HFFc6 (cell line): ENCODE data around the gene FAM89A. TPM values are rescaled to one million over a fixed set of nuclear protein-coding genes. Genes with fewer than 3 reads are reported as not detected.

Experiments
- DNase-seq: peaks from one replicate; pipeline ENCODE4 v3.0.0-alpha.2; 2018
- H3K27ac Mint-ChIP-seq: 2 replicates; pipeline ENCODE4 v1.8.0; 2020; ENCODE audit warnings: mild to moderate bottlenecking, mixed read lengths
- H3K27me3 Mint-ChIP-seq: 2 replicates; pipeline ENCODE4 v1.8.0; 2021; ENCODE audit warnings: mild to moderate bottlenecking, moderate library complexity, mixed read lengths; ENCODE audit not compliant: insufficient read depth
- H3K36me3 Mint-ChIP-seq: 2 replicates; pipeline ENCODE4 v1.8.0; 2021; ENCODE audit warnings: low read depth, mixed read lengths
- H3K4me1 Mint-ChIP-seq: 2 replicates; pipeline ENCODE4 v1.8.0; 2020; ENCODE audit warnings: low read depth, mixed read lengths
- H3K4me3 Mint-ChIP-seq: 2 replicates; pipeline ENCODE4 v1.8.0; 2020; ENCODE audit warnings: mild to moderate bottlenecking, moderate library complexity, mixed read lengths
- H3K9me3 Mint-ChIP-seq: 2 replicates; pipeline ENCODE4 v1.8.0; 2020; ENCODE audit warnings: mild to moderate bottlenecking, mixed read lengths
- total RNA-seq, 6 experiments: library from RNA; stranded (reverse); fragmentation: NEBNext Ultra II Directional; extraction: Animal tissue kit (Norgen Biotek cat#: 25700); gene quantifications; 2 replicates in 1 of 6; 3 replicates in 5 of 6; pipeline ENCODE4 v1.2.3, GENCODE V29; 2021
- TF ChIP-seq, protein P1 (sequence below): fragments of 200-600 bp; sonication (generic); IDR thresholded peaks from 2 replicates; pipeline ENCODE4 v1.5.0; 2021; ENCODE audit warnings: antibody characterized with exemption, mild to moderate bottlenecking

FAM89A gene
- total RNA-seq, 6 experiments from 2014 or later, result 2.4 to 3.7 (median 2.9) TPM

GRCh38 chr1:231044588-231044987, 4.5 kb upstream of the FAM89A start:
- 0 out of 2 replicates have a peak, but pooled peaks cover 6% of the 10 kb centered on the region for H3K4me1 Mint-ChIP-seq
- TF ChIP-seq, protein P1, sequence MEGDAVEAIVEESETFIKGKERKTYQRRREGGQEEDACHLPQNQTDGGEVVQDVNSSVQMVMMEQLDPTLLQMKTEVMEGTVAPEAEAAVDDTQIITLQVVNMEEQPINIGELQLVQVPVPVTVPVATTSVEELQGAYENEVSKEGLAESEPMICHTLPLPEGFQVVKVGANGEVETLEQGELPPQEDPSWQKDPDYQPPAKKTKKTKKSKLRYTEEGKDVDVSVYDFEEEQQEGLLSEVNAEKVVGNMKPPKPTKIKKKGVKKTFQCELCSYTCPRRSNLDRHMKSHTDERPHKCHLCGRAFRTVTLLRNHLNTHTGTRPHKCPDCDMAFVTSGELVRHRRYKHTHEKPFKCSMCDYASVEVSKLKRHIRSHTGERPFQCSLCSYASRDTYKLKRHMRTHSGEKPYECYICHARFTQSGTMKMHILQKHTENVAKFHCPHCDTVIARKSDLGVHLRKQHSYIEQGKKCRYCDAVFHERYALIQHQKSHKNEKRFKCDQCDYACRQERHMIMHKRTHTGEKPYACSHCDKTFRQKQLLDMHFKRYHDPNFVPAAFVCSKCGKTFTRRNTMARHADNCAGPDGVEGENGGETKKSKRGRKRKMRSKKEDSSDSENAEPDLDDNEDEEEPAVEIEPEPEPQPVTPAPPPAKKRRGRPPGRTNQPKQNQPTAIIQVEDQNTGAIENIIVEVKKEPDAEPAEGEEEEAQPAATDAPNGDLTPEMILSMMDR, result no peak
- H3K27me3 Mint-ChIP-seq, result peaks cover 20% of the 10 kb centered on the region

GRCh38 chr1:231041719-231042261, 1.7 kb upstream of the FAM89A start:
- H3K36me3 Mint-ChIP-seq, result peaks cover 4% of the 10 kb centered on the region; the same call in 1 of the 2 replicates
- H3K27ac Mint-ChIP-seq, result no peak overlapping the region
- 0 out of 2 replicates have a peak, but pooled peaks cover 6% of the 10 kb centered on the region for H3K4me1 Mint-ChIP-seq
- DNase-seq, result no peak
- H3K4me3 Mint-ChIP-seq, result no peak overlapping the region
- H3K9me3 Mint-ChIP-seq, result peaks cover 3% of the 10 kb centered on the region; the same call in 1 of the 2 replicates
- peaks cover 11% of the 10 kb centered on the region for H3K27me3 Mint-ChIP-seq
- TF ChIP-seq, protein P1, result no peak

More at GRCh38 chr1:231044588-231044987, 4.5 kb upstream of the FAM89A start:
- Mint-ChIP-seq H3K9me3 (peaks cover 3% of the 10 kb centered on the region; the same call in 1 of the 2 replicates), H3K4me3 (no peak overlapping the region), H3K36me3 (peaks cover 4% of the 10 kb centered on the region; the same call in 1 of the 2 replicates), H3K27ac (no peak overlapping the region)
- DNase-seq, result no peak

DNA sequence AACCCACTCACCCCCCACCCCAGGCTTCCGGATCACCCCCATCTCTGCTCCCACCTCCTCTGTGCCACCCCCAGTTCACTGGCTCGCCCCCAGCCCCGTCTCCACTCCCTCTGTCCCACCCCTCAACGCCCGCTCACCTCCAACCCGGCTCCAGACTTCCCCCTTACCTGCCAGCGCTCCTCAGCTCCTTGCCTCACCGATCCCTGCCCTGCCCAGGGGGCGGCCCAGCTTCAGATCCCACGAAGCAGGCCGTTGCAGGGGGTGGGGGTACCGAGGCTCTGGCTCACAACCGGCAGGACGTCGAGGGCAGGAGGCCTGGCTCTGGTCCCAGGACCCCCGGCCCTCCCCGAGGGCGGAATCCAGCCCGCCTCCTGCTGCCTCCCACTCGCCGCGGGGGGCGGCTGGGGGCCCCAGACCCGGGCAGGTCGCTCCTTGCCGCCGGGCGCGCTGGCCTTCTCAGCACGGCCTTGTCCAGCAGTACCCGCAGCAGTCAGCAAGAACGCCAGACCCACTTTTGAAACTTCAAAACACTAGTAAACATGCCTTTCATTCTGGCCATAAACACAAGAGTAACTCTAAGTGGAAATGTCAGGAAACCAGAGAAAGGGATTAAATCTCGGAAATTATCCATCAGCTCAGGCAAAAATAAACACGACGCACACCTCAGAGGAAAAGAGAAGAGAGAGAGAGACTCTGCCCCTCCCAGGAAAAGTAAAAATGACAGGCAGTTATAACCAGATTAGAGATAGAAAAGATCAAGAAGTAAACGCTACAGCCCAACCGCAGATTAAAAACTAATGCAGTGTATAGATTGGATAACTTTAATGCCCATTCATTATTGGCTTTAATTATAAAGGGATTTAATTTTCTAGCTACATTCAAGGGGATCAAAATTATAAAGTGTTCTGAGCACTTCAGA, 1.0 kb upstream of the FAM89A start:
- DNase-seq, result no peak
- TF ChIP-seq, protein P1, result no peak
- H3K27ac Mint-ChIP-seq, result no peak overlapping the region
- H3K4me1 Mint-ChIP-seq, result 0 out of 2 replicates have a peak, but pooled peaks cover 6% of the 10 kb centered on the region
- H3K36me3 Mint-ChIP-seq, result peaks cover 4% of the 10 kb centered on the region; the same call in 1 of the 2 replicates
- peaks cover 3% of the 10 kb centered on the region; the same call in 1 of the 2 replicates for H3K9me3 Mint-ChIP-seq
- H3K27me3 Mint-ChIP-seq, result peaks cover 9% of the 10 kb centered on the region
- H3K4me3 Mint-ChIP-seq, result peak overlapping the region; percentile 58

- TF ChIP-seq, protein P1, result no peak
- no peak overlapping the region for H3K27ac Mint-ChIP-seq
- DNase-seq, result no peak
- H3K36me3 Mint-ChIP-seq, result no peaks in the 10 kb centered on the region; the same call in 1 of the 2 replicates
- peak overlapping the region; percentile 78 for H3K4me3 Mint-ChIP-seq
- H3K27me3 Mint-ChIP-seq, result peaks cover 2% of the 10 kb centered on the region
- H3K4me1 Mint-ChIP-seq, result 0 out of 2 replicates have a peak, but pooled peaks cover 6% of the 10 kb centered on the region
- H3K9me3 Mint-ChIP-seq, result no peaks in the 10 kb centered on the region
Observed at GRCh38 chr1:231039161-231040018, 664 bp downstream of the FAM89A start.
